ENCODE results near the gene MANF. TPM values are rescaled to one million over a fixed set of nuclear protein-coding genes. Genes with fewer than 3 reads are reported as not detected.
A peak's percentile ranks its signal among the peaks of the same experiment; 100 is the strongest.

MANF gene
- total RNA-seq, 2 experiments from 2014 or later, result 136 to 140 TPM

DNA sequence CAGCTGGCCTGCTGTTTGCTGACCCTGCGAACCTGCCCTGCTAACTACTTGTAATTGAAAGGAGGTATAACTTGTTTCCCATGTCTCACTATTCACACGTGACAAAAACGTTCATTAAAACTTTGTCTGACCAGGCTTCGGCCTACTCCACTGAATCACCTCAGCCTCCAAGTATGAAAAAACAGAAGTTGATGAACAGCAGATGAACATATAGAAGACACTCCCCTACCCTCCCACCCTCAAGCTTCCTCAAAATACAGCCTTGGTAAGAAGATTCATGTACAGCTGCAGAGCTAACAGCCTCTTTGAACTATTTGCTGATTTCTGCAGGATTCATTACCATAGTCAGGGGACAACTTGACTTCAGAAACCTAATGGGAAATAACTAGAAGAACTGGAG, 16.6 kb downstream of the MANF start:
- Mint-ChIP-seq H3K36me3 (ENCODE audit: low read depth) (peaks cover 48% of the 10 kb centered on the region), H3K4me3 (no peak overlapping the region), H3K27ac (no peak overlapping the region), H3K27me3 (ENCODE audit: low read depth) (no peaks in the 10 kb centered on the region), H3K4me1 (ENCODE audit: low read depth) (peaks cover 15% of the 10 kb centered on the region), H3K9me3 (ENCODE audit: insufficient read depth) (no peaks in the 10 kb centered on the region)
- POLR2A ChIA-PET, result no interaction called here
- CTCF ChIA-PET, result interaction anchor here (0.8 kb wide), 1 partner anchor 19 kb away, joined by 3 read pairs; no protein-coding TSS in a partner anchor
- DNase-seq (no peak), ATAC-seq (no peak)

DNA sequence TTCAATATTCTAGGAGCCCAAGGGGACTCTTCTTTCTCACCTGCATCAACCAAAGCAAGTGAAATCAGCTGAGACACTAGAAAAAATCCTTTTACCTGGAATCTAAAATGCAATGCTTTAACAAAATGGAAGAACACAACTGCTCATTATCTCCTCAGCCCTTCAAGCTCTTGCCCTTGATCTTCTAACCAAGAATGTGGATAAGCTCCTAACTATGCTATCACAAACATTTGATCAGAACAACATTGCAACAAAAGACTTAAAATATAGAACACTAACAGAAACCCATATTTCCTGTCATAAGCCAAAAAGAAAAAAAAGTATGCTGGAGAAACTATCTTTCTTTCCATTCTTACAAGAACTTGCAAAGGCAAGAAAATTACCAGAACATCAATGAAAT, 18.6 kb downstream of the MANF start:
- Mint-ChIP-seq H3K9me3 (ENCODE audit: insufficient read depth) (no peaks in the 10 kb centered on the region), H3K27me3 (ENCODE audit: low read depth) (no peaks in the 10 kb centered on the region), H3K4me3 (no peak overlapping the region), H3K36me3 (ENCODE audit: low read depth) (peaks cover 44% of the 10 kb centered on the region), H3K27ac (peak overlapping the region; percentile 58), H3K4me1 (ENCODE audit: low read depth) (peaks cover 14% of the 10 kb centered on the region)
- ChIA-PET POLR2A (interaction anchor here (0.7 kb wide), 1 partner anchor 937 kb away, joined by 3 read pairs; no protein-coding TSS in a partner anchor), CTCF (interaction anchor here (1.5 to 3.4 kb wide), 2 partner anchors 13 to 31 kb away, joined by 4 to 21 read pairs; partner anchors contain the start of gene RBM15B)
- no peak for DNase-seq
- no peak for ATAC-seq

DNA sequence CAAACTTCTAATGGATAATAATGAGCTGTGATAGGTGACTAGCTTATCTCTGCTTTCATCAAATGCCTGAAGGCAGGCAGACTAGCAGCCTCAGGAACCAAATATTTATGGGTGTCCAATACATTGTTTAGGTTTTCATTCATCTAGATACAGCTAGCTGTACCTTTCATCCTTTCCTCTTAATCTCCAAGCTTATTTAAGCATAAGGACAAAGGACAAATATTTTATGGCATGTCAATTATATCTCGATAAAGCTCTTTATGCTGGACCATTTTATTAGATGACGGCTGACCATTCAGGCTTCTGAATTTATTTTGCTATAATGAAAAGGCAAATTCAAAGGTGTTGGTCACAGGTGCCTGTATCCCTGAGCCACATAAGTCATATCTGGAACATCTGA, 22.9 kb downstream of the MANF start:
- no peak overlapping the region for H3K27ac Mint-ChIP-seq
- H3K9me3 Mint-ChIP-seq (ENCODE audit: insufficient read depth), result no peaks in the 10 kb centered on the region
- H3K27me3 Mint-ChIP-seq (ENCODE audit: low read depth), result no peaks in the 10 kb centered on the region
- ChIA-PET CTCF (interaction anchor here (1.0 kb wide), 1 partner anchor 31 kb away, joined by 3 read pairs; no protein-coding TSS in a partner anchor), POLR2A (interaction anchor here (0.6 kb wide), 1 partner anchor 65 kb away, joined by 3 read pairs; no protein-coding TSS in a partner anchor)
- peaks cover 43% of the 10 kb centered on the region for H3K36me3 Mint-ChIP-seq (ENCODE audit: low read depth)
- H3K4me3 Mint-ChIP-seq, result no peak overlapping the region
- no peak for DNase-seq
- H3K4me1 Mint-ChIP-seq (ENCODE audit: low read depth), result peaks cover 12% of the 10 kb centered on the region
- no peak for ATAC-seq

DNA sequence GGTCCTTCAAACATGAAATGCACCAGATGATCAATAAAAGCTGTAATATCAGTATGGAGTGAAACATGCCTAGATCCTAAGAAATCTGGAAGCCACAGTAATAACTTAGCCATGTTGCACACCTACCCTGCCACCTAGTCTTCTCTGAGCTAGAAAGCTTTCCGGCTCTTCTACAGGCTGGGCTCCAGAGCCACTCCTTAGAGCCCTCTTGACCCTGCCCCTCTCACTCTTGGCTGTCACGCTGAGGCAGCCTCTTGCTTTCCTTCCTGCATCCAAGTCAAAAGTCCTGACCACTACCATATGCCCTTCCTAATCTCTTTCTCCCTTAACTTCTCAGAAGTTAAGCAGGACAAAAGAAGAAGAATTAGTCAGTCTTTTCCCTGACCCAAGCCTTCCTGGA, 23.7 kb downstream of the MANF start:
- POLR2A ChIA-PET, result no interaction called here
- CTCF ChIA-PET, result interaction anchor here (0.7 to 1.8 kb wide), 4 partner anchors 12 to 30 kb away, joined by 3 to 4 read pairs (median 3); no protein-coding TSS in a partner anchor
- DNase-seq, result no peak
- no peaks in the 10 kb centered on the region for H3K9me3 Mint-ChIP-seq (ENCODE audit: insufficient read depth)
- peaks cover 9% of the 10 kb centered on the region for H3K4me1 Mint-ChIP-seq (ENCODE audit: low read depth)
- H3K27me3 Mint-ChIP-seq (ENCODE audit: low read depth), result no peaks in the 10 kb centered on the region
- no peak for ATAC-seq
- H3K36me3 Mint-ChIP-seq (ENCODE audit: low read depth), result peaks cover 43% of the 10 kb centered on the region
- no peak overlapping the region for H3K27ac Mint-ChIP-seq
- no peak overlapping the region for H3K4me3 Mint-ChIP-seq

DNA sequence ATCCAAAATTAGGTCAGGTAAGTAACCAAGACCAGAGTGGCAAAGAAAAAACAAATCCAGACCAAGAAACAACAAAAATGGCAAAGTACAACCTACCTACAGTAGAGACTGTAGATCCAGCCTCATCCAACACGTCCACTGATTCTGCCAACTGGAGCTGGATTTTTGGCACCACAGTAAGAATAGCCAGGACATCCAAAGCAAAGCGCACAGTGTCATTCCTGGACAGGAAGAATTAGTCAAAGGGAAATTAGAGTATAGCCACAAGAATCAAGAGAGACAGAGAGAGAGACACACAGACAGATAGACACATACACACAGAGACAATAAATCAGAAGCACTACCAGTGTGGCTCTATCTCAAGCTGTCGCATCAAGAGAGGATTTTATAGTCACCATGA, 37.1 kb downstream of the MANF start:
- no peak overlapping the region for H3K4me3 Mint-ChIP-seq
- ChIA-PET CTCF (interaction anchor here (3.5 kb wide), 1 partner anchor 13 kb away, joined by 9 read pairs; no protein-coding TSS in a partner anchor), POLR2A (no interaction called here)
- H3K36me3 Mint-ChIP-seq (ENCODE audit: low read depth), result peaks cover 38% of the 10 kb centered on the region
- ATAC-seq, result no peak
- no peaks in the 10 kb centered on the region for H3K27me3 Mint-ChIP-seq (ENCODE audit: low read depth)
- no peaks in the 10 kb centered on the region for H3K4me1 Mint-ChIP-seq (ENCODE audit: low read depth)
- no peak for DNase-seq
- no peak overlapping the region for H3K27ac Mint-ChIP-seq
- H3K9me3 Mint-ChIP-seq (ENCODE audit: insufficient read depth), result no peaks in the 10 kb centered on the region

DNA sequence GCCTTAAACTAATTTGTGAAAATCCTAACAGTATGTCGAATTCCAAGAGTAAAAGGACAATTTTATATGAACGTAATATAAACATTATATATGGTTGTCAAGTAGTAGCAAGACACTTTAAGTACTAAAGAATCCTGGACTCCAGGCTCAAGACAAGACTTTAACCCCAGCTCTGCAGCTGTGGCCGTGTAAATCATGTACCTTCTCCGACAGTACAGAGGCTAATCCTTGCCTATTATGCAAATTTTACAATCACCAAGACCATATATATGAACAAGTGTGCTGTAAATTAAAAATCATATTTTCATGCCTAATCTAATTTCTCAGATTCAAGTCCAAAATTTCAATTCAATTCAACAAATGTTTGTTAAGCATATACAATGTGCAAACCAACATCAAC, 41.8 kb downstream of the MANF start:
- Mint-ChIP-seq H3K9me3 (ENCODE audit: insufficient read depth) (no peaks in the 10 kb centered on the region), H3K27me3 (ENCODE audit: low read depth) (no peaks in the 10 kb centered on the region), H3K4me3 (no peak overlapping the region), H3K27ac (no peak overlapping the region), H3K4me1 (ENCODE audit: low read depth) (no peaks in the 10 kb centered on the region), H3K36me3 (ENCODE audit: low read depth) (peaks cover 33% of the 10 kb centered on the region)
- DNase-seq, result no peak
- ATAC-seq, result no peak
- CTCF ChIA-PET, result interaction anchor here (4.8 kb wide), 1 partner anchor 37 kb away, joined by 20 read pairs; no protein-coding TSS in a partner anchor
- POLR2A ChIA-PET, result no interaction called here

DNA sequence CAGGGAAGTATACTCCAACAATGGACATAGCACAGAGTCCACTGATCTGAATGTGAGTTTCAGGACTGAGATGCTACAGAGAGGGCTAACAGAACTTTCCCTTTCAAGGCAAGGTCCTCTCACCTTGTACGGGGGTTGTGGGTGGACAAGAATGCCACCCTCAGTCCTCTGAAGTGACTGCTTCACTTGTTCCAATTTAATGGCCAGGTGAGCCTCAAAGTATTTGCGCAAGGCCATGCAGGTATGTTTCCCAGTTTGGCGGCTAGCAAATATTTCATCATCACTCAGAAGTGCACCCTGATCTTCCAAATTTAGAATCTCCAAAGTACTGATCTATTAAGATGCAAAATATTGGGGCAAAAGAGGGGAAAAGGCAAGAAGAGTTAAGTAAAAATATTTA, 44.0 kb downstream of the MANF start:
- H3K4me1 Mint-ChIP-seq (ENCODE audit: low read depth), result no peaks in the 10 kb centered on the region
- ATAC-seq (no peak), DNase-seq (no peak)
- H3K36me3 Mint-ChIP-seq (ENCODE audit: low read depth), result peaks cover 35% of the 10 kb centered on the region
- ChIA-PET CTCF (interaction anchor here (1.2 to 4.8 kb wide), 2 partner anchors 15 to 40 kb away, joined by 3 to 20 read pairs; no protein-coding TSS in a partner anchor), POLR2A (no interaction called here)
- no peak overlapping the region for H3K4me3 Mint-ChIP-seq
- no peaks in the 10 kb centered on the region for H3K27me3 Mint-ChIP-seq (ENCODE audit: low read depth)
- H3K27ac Mint-ChIP-seq, result no peak overlapping the region
- H3K9me3 Mint-ChIP-seq (ENCODE audit: insufficient read depth), result no peaks in the 10 kb centered on the region

DNA sequence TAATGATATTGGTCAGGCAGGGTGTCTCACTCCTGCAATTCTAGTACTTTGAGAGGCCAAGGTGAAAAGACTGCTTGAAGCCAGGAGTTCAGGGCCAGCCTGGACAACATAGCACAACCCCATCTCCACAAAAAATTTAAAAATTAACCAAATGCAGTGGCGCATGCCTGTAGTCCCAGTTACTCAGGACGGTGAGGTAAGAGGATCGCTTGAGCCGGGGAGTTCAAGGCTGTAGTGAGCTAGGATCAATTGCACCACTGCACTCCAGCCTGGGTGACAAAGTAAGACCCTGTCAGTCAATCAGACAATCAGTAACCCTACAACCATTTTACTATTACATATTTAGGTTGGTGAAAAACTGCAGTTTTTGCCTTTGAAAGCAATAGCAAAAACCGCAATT, 49.0 kb downstream of the MANF start:
- Mint-ChIP-seq H3K36me3 (ENCODE audit: low read depth) (peaks cover 31% of the 10 kb centered on the region), H3K4me1 (ENCODE audit: low read depth) (peaks cover 7% of the 10 kb centered on the region), H3K27me3 (ENCODE audit: low read depth) (no peaks in the 10 kb centered on the region), H3K27ac (no peak overlapping the region), H3K9me3 (ENCODE audit: insufficient read depth) (no peaks in the 10 kb centered on the region), H3K4me3 (no peak overlapping the region)
- ChIA-PET CTCF (interaction anchor here (0.6 to 2.6 kb wide), 22 partner anchors 9 to 965 kb away, joined by 3 to 41 read pairs (median 5); partner anchors contain the start of genes MANF and RBM15B), POLR2A (no interaction called here)
- ATAC-seq (no peak), DNase-seq (peak; percentile 11)

DNA sequence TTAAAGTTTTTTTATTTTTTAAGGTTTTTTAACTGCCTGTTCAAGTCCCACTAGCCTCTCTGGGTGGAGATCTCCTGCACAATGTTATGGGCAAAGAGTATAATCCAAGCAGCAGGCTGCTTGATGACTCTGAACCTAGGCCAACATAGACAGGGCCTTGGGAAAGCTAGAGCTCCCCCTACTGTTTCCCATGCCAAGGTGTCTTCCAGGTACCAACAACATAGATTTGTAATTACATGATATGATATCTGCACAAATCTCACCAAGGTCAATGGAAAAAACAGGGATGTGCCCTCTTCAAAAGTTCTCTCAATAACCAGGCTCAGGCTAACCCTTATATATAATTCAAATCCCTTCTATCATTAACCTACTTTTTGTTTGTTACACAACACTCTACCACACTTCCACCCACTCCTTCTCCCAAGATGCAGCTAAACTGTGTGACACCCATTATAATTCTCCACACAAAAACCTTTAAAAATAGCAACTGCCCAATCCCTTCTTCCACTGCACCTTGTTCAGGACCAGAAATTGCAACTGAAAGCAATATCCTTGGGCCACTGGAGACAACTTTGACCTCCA, 49.7 kb downstream of the MANF start:
- POLR2A ChIA-PET, result no interaction called here
- H3K9me3 Mint-ChIP-seq (ENCODE audit: insufficient read depth), result no peaks in the 10 kb centered on the region

DNA sequence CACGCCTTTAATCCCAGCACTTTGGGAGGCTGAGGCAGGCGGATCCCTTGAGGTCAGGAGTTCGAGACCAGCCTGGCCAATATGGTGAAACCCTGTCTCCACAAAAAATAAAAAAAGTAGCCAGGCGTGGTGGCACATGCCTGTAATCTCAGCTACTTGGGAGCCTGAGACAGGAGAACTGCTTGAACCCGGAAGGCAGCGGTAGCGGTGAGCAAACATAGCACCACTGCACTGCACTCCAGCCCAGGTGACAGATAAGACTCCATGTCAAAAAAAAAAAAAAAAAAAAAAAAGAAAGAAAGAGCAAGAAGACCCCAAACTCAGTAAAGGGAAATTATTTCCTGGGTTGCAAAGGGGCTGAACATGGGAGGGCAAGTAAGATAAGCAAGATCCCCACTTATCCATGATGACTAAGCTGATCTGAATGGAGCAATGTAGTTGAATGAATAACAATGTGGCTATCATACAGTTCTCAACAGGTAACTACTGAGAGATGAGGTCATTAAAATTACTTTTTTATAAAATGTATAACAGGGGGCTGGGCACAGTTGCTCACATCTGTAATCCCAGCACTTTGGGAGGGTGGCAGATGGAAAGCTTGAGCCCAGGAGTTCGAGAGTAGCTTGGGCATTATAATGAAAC, 52.0 kb downstream of the MANF start:
- Mint-ChIP-seq H3K4me3 (no peak overlapping the region), H3K9me3 (ENCODE audit: insufficient read depth) (no peaks in the 10 kb centered on the region), H3K27ac (no peak overlapping the region), H3K36me3 (ENCODE audit: low read depth) (peaks cover 39% of the 10 kb centered on the region), H3K4me1 (ENCODE audit: low read depth) (peaks cover 14% of the 10 kb centered on the region), H3K27me3 (ENCODE audit: low read depth) (no peaks in the 10 kb centered on the region)
- DNase-seq (peak; percentile 10), ATAC-seq (no peak)
- ChIA-PET CTCF (interaction anchor here (1.6 kb wide), 1 partner anchor 47 kb away, joined by 4 read pairs; no protein-coding TSS in a partner anchor), POLR2A (no interaction called here)

More for the DNA sequence above, 49.7 kb downstream of the MANF start:
- Mint-ChIP-seq H3K27ac (peak overlapping the region; percentile 11), H3K27me3 (ENCODE audit: low read depth) (no peaks in the 10 kb centered on the region), H3K4me3 (no peak overlapping the region), H3K36me3 (ENCODE audit: low read depth) (peaks cover 28% of the 10 kb centered on the region), H3K4me1 (ENCODE audit: low read depth) (peaks cover 7% of the 10 kb centered on the region)
- peak; percentile 94 for ATAC-seq
- DNase-seq, result peak; percentile 65
- CTCF ChIA-PET, result interaction anchor here (0.6 to 2.6 kb wide), 22 partner anchors 9 to 966 kb away, joined by 3 to 41 read pairs (median 5); partner anchors contain the start of genes MANF and RBM15B

Data from activated CD8-positive, alpha-beta T cell treated with anti-CD3 and anti-CD28 coated beads, Interleukin-2, amount 10 ng/mL, durations not matched to agents 7 days and 5 days (primary cell).